Breast epithelium (tissue), 4 donors: ENCODE measurements around the gene STX2. TPM values are rescaled to one million over a fixed set of nuclear protein-coding genes. Genes with fewer than 3 reads are reported as not detected.

Experiments
- DNase-seq, 2 donors: peaks; one replicate each; pipeline ENCODE4 v3.0.0-alpha.2; 2019; ENCODE audit warnings: low spot score in 2 of 2
- H3K27ac ChIP-seq, 2 donors: fragments of 200-600 bp; sonication (generic) in 1 of 2; one replicate each; pipeline ENCODE4 v1.5.1; 2016 to 2019; ENCODE audit warnings: mild to moderate bottlenecking in 1 of 2
- H3K27me3 ChIP-seq, 2 donors: fragments of 200-600 bp; sonication (generic) in 1 of 2; one replicate each; pipeline versions ENCODE4 v1.5.1 to v1.6.0; 2017 to 2019; ENCODE audit warnings: control low read depth in 1 of 2, mild to moderate bottlenecking in 1 of 2
- H3K36me3 ChIP-seq: fragments of 200-600 bp; one replicate; pipeline ENCODE4 v1.5.1; 2019
- H3K4me1 ChIP-seq, 2 donors: fragments of 200-600 bp; sonication (generic); one replicate each; pipeline ENCODE4 v1.5.1; 2016 to 2019; ENCODE audit warnings: control low read depth in 1 of 2
- H3K4me3 ChIP-seq, 3 donors: fragments of 200-600 bp; sonication (generic); 1 replicate in 2 of 3; 2 replicates in 1 of 3; pipeline ENCODE4 v1.5.1; 2016 to 2019; ENCODE audit warnings: mild to moderate bottlenecking in 3 of 3, moderate library complexity in 2 of 3
- H3K9me3 ChIP-seq, 2 donors: fragments of 200-600 bp; sonication (generic) in 1 of 2; one replicate each; pipeline ENCODE4 v1.5.1; 2016 to 2019; ENCODE audit warnings: control low read depth in 1 of 2
- CTCF ChIP-seq, 3 donors: fragments of 450-650 bp; IDR thresholded peaks; one replicate each; pipeline ENCODE4 v1.5.1; 2016 to 2017; ENCODE audit warnings: antibody characterized with exemption in 3 of 3, mild to moderate bottlenecking in 3 of 3, moderate library complexity in 3 of 3
- POLR2A ChIP-seq: fragments of 450-650 bp; IDR thresholded peaks from one replicate; pipeline ENCODE4 v1.6.1; 2016; ENCODE audit warnings: antibody characterized with exemption, mild to moderate bottlenecking, moderate library complexity
- POLR2AphosphoS5 ChIP-seq, 3 donors: sonication (generic); formaldehyde crosslinking; IDR thresholded peaks; one replicate each; pipeline ENCODE4 v1.6.1; 2017; ENCODE audit warnings: antibody characterized with exemption in 3 of 3
- intact Hi-C: fragments of 100-400 bp; cut with DNase I; formaldehyde crosslinking; loops from one replicate; pipeline ENCODE4 v1.15.1; 2023; ENCODE audit warnings: low total_unique reads
- total RNA-seq, 3 donors: library from RNA; depleted of rRNA; stranded (reverse); fragments of >200 nt; gene quantifications; one replicate each; pipeline ENCODE4 v1.1.0, GENCODE V29; 2016

The STX2 gene
- total RNA-seq, 3 donors from 2014 or later: 11.6 to 23.2 (median 15.4) TPM

GRCh38 chr12:130806574-130806973 lies 32.5 kb downstream of the STX2 start:
- Histone ChIP-seq H3K4me3 (no peak overlapping the region), H3K27ac (no peak overlapping the region), H3K36me3 (no peaks in the 10 kb centered on the region), H3K9me3 (no peaks in the 10 kb centered on the region), H3K4me1 (no peaks in the 10 kb centered on the region), H3K27me3 (no peaks in the 10 kb centered on the region)
- no peak for DNase-seq
- TF ChIP-seq POLR2A: no peak
- no peak for TF ChIP-seq CTCF (IDR thresholded peaks at IDR 0.05)
- no peak for TF ChIP-seq POLR2AphosphoS5 (IDR thresholded peaks at IDR 0.05)
- intact Hi-C loops: no loop called here

- no peaks in the 10 kb centered on the region for H3K4me1 ChIP-seq
- no peaks in the 10 kb centered on the region for H3K36me3 ChIP-seq
- H3K27ac ChIP-seq: no peak overlapping the region
- DNase-seq: no peak
- TF ChIP-seq POLR2A: no peak
- no peak for TF ChIP-seq POLR2AphosphoS5 (IDR thresholded peaks at IDR 0.05)
- TF ChIP-seq CTCF (IDR thresholded peaks at IDR 0.05): no peak
- no peak overlapping the region for H3K4me3 ChIP-seq
- intact Hi-C loops: no loop called here
- no peaks in the 10 kb centered on the region for H3K27me3 ChIP-seq
- no peaks in the 10 kb centered on the region for H3K9me3 ChIP-seq
Observed at GRCh38 chr12:130805635-130806034, 33.4 kb downstream of the STX2 start.

GRCh38 chr12:130804216-130804615 lies 34.8 kb downstream of the STX2 start:
- Histone ChIP-seq H3K36me3 (no peaks in the 10 kb centered on the region), H3K27ac (no peak overlapping the region), H3K4me3 (no peak overlapping the region), H3K27me3 (no peaks in the 10 kb centered on the region), H3K9me3 (no peaks in the 10 kb centered on the region), H3K4me1 (no peaks in the 10 kb centered on the region)
- intact Hi-C loops: no loop called here
- no peak for DNase-seq
- TF ChIP-seq POLR2A: no peak
- no peak for TF ChIP-seq POLR2AphosphoS5 (IDR thresholded peaks at IDR 0.05)
- TF ChIP-seq CTCF (IDR thresholded peaks at IDR 0.05): no peak

- TF ChIP-seq POLR2A: no peak
- no peak for TF ChIP-seq POLR2AphosphoS5 (IDR thresholded peaks at IDR 0.05)
- no peak for TF ChIP-seq CTCF (IDR thresholded peaks at IDR 0.05)
- no peaks in the 10 kb centered on the region for H3K36me3 ChIP-seq
- H3K4me3 ChIP-seq: no peak overlapping the region
- no peak for DNase-seq
- no peaks in the 10 kb centered on the region for H3K4me1 ChIP-seq
- intact Hi-C loops: no loop called here
- H3K27me3 ChIP-seq: no peaks in the 10 kb centered on the region
- H3K9me3 ChIP-seq: no peaks in the 10 kb centered on the region
- no peak overlapping the region for H3K27ac ChIP-seq
Observed at GRCh38 chr12:130803702-130804101, 35.3 kb downstream of the STX2 start.

GRCh38 chr12:130800312-130800711 lies 38.7 kb downstream of the STX2 start:
- TF ChIP-seq POLR2AphosphoS5 (IDR thresholded peaks at IDR 0.05) (no peak), POLR2A (no peak), CTCF (IDR thresholded peaks at IDR 0.05) (no peak)
- Histone ChIP-seq H3K36me3 (no peaks in the 10 kb centered on the region), H3K4me3 (no peak overlapping the region), H3K27me3 (no peaks in the 10 kb centered on the region), H3K4me1 (no peaks in the 10 kb centered on the region), H3K27ac (no peak overlapping the region), H3K9me3 (no peaks in the 10 kb centered on the region)
- no peak for DNase-seq
- intact Hi-C loops: no loop called here
